SK-N-SH (cell line): ENCODE data around the gene SMPDL3A.

ENCODE experiments used
- RAD21 ChIP-seq: IDR thresholded peaks from 2 replicates; pipeline ENCODE4 v1.6.1; 2012; ENCODE audit warnings: mild to moderate bottlenecking, low read length
- SMC3 ChIP-seq: IDR thresholded peaks from 2 replicates; pipeline ENCODE4 v1.6.1; 2012; ENCODE audit warnings: low read depth, low read length, improper control_type of control experiment
- TF ChIP-seq, protein P1 (sequence below): fragments of 150-350 bp; IDR thresholded peaks from 2 replicates; pipeline ENCODE4 v1.6.1; 2017; ENCODE audit warnings: antibody characterized with exemption, low read length, low read depth, borderline replicate concordance
- TF ChIP-seq, protein P2 (sequence below): fragments of 200-600 bp; sonication (generic); IDR thresholded peaks from 2 replicates; pipeline ENCODE4 v1.6.1; 2017; ENCODE audit warnings: antibody characterized with exemption, mild to moderate bottlenecking, moderate library complexity

DNA sequence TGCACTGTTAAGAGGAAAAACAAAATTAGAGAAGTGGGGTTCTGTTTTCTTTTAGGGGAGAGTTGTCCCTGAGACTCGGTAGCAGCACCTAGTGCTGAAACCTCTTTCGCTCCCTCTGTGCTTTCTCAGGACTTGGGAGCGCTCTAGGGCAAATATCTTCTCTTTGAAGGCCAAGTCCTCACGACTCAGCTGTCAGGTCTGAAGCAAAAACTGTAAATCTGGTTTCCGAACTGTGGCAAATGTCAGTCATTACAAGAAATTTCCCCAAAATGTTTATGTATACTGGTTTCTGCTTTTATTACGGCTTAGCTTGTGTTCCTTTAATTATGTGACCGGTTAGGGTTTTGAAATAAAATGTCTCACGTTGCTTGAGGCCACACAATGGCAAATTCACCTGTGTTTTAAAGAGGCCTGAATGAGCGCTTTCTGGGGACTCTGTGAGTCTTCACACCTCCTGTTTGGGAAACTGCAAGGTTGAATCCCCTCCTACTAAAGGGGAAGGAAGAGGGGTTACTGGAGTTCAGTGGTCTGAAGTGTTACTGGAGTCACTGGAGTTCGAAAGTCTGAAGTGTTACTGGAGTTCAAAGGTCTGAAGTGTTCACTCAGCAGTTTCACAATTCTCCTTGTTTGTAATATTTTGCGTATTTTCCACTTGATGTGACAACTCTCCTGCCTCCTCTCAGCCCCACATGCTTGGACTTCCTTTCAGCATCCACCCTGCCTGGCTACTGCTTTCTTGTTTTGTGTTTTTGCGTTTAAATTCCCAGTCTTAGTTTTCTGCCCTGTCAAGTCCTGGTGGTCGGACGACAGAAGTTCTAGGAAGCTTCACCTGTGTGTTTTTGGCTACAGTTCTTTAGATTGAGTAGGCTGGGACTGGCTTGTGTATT lies 1.6 kb downstream of the SMPDL3A start:
- no peak for TF ChIP-seq SMC3
- TF ChIP-seq, protein P1, sequence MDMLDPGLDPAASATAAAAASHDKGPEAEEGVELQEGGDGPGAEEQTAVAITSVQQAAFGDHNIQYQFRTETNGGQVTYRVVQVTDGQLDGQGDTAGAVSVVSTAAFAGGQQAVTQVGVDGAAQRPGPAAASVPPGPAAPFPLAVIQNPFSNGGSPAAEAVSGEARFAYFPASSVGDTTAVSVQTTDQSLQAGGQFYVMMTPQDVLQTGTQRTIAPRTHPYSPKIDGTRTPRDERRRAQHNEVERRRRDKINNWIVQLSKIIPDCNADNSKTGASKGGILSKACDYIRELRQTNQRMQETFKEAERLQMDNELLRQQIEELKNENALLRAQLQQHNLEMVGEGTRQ = no peak
- TF ChIP-seq, protein P2, sequence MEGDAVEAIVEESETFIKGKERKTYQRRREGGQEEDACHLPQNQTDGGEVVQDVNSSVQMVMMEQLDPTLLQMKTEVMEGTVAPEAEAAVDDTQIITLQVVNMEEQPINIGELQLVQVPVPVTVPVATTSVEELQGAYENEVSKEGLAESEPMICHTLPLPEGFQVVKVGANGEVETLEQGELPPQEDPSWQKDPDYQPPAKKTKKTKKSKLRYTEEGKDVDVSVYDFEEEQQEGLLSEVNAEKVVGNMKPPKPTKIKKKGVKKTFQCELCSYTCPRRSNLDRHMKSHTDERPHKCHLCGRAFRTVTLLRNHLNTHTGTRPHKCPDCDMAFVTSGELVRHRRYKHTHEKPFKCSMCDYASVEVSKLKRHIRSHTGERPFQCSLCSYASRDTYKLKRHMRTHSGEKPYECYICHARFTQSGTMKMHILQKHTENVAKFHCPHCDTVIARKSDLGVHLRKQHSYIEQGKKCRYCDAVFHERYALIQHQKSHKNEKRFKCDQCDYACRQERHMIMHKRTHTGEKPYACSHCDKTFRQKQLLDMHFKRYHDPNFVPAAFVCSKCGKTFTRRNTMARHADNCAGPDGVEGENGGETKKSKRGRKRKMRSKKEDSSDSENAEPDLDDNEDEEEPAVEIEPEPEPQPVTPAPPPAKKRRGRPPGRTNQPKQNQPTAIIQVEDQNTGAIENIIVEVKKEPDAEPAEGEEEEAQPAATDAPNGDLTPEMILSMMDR = no peak
- TF ChIP-seq RAD21 = no peak
